NOMO-1 treated with DMSO at 0.1 percent for 48 hours (cell line): ENCODE measurements around the gene USH2A.

Experiments
- DNase-seq: peaks from one replicate; lab custom pipeline; 2025; ENCODE audit not compliant: unreplicated experiment; lab: John Stamatoyannopoulos, UW

Gene USH2A

DNA sequence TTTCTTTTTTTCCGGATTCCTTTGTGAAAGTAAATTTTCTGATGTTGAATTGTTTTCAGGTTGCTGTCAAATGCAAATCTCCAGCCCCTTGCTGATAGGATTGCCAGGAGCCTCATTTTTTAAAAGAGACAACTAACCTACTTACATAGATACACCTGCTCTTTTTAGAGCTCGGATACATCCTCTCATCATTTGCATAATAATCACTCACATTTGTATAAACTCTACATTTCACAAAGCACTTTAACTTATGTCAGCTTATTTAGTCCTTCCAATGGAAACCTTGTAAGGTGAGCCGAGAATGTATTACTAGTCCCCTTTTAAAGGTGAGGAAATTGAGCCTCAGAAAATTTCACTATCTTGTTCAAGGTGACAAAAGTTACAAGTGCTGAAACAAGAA is 771.4 kb downstream of the USH2A start:
- no peak for DNase-seq

DNA sequence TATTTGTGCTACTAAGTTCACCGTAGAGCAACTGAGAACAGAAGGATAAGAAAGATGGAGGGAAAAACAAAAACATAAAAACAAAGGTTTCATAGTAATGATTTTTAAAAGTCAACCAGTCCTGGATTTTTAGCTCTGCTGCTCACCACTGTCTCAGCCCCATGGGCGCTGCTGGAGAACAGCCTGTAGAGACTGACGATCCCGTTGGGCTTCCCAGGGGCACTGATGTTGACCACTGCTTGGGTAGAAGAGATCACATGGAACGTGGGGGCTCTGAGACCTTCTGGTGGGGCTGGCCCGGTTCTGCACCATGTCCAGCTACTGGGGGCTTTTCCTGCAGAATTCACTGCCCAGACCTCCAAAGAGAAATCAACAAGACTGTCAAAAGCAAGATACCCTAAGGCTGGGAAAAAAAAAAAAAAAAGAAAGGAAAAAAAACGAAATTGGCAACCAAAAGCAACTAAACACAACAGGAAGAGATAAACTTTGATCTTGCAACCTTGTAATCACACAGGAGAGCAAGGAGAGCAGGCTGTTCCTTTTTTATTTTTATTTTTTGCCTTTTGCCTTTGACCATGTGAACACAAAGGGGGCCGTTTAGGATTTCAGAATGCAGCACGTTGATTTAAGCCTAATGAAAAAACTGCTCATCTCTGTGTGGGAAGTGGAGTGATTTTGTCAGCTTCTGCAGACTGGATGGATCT is 772.6 kb downstream of the USH2A start:
- no peak for DNase-seq

DNA sequence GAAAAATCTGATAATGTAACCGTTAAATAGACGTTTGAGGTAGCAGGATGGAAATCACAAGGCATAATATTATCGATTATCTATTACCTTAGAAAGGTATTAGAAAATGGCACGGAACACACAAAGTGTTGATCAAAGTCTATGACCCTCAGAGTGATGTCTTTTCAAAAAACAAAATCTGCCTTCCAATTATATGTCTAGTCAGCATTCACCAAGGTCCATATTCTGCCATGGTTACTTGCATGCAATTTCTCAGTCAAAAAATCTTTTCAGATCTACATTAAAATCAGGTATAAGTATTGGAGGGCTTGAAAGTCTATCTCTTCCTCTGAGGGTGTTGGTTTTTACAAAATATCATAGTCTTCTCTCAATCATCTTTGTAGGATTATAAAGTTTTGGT is 774.3 kb downstream of the USH2A start:
- DNase-seq: no peak

DNA sequence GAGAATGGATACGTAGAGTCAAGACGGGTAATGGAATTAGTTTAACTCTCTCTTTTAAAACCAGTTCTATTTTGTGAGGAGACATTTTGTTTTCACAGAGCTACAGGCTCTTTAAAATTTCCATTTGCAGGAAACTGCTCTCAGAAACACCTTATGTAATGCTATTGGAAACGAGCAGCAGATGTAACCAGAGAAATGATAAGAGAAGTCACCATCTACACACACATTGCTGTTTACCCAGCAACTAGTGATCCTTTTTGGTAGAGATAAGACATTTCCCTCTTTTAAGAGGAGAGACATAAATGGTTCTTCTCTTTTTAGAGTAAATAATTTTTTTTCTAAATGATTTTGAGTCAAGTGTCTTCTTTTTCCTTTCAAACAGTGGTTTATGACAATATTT is 775.5 kb downstream of the USH2A start:
- no peak for DNase-seq

DNA sequence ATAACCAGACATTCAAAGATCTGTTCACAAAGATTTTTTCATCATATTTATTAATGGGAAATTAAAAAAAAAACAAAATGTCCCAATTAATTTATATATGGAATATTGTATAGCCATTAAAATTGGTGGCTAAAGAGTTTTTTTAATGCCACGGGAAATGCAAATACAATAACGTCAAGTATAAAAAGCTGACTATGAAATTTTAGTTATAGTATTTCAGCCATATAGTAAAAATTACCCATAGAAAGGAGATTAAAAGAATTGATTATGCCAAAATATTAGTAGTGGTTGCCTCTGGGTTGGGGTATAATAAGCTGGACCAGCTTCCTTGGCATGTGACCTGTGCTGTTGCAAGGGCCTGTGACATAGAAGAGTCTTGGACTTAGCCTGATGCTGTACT is 777.4 kb downstream of the USH2A start:
- no peak for DNase-seq

DNA sequence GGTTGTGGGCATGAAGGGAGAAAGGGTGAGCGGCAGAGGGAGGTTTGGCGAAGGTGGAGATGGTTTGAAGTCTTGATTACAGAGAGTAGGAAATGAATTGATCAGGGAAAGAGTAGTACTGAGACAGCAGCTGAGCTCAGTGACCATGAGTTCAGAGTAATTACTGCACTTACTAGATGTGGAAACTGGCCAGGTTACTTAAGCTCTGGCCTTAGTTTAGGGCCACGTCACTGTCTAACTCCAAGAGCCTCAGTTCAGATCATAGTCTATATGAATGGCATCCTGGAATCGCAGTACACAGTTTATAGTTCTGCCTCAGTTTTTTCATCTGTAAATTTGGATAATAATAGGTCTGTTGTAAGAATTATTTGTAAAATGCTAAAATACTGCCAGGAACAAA is 778.1 kb downstream of the USH2A start:
- DNase-seq: no peak

DNA sequence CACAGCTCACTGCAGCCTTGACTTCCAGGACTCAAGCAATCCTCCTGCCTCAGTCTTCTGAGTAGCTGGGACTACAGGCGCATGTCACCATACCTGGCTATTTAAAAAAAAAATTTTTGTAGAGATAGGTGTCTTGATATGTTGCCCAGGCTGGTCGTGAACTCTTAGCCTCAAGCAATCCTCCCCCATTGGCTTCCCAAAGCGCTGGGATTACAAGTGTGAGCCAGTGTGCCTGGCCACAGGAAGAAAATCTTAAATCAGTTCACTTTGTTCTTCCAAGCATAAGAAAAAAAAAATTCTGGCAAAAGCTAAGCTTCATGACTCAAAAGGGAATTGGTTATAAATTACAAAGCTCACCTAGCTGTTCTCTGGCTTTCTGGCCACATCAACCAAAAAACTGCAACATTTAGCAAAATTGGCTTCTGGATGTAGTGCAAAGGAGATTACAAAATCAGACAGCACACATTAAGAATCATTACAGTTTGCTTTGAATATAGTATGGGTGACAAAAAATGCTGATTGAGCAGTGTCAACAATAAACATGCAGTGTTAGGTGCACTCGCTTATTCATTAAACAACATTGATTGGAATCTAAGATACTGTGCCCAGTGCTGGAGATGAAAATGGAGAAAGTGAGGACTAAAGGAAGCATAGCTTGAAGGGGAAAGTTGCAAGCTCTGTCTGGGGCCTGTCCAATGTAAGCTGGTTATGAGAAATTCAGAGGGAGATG is 779.5 kb downstream of the USH2A start:
- DNase-seq: no peak

DNA sequence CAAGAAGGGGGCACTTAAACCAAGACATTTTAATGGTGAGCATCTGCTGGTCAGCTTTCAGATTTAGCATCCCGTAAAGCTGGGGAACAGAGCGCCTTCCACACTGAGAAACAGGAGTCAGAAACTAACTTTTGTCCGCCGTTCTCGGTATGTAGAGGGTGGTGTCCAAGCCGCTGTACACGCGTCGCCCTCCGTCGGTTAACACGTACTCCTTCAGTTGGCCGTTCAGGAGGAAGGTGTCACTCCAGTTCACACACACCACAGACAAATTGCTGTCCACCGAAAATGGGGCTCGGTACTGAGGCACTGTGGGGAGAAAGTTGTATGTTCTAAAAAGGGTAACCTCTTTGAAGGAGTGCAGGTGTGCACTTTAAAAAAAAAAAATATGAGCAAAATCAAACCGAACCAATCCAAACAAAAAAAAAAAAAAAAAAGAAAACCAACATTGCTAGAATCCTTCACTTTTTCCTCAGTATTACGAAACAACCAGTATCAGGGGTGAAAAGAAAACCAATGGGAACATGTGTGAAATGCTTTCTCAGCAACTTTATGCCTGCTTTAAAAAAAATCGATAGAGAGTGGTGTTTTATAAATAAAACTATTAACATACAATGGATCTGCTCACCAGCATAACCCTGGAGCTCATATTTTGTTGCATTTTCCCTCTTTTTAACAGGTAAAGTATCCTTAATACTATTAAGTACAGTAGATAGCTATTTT is 782.7 kb downstream of the USH2A start:
- DNase-seq: no peak

DNA sequence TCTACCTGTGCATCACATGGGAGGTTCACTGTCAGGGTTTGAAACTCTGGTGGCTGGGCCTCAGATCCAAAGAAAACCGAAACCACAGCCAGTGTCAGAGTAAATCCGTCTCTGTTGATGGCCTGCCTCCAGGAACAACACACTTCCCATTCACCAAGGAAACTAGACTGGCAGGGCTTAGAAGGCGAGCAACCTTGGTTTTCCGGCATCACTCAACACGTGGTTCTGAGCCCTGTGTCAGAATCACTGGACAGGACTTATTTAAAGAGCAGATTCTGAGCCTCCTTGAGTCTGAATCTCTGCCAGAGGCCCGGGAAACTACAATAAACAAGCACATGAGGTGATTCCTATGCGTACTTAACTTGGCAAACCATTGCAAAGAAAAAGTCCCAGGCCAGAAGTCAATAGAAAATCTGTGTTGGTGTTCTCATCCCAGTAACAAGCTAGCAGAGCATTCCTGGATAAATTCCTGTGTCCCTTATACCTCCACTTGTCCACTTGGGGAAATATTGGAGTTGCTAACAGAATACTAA is 786.1 kb downstream of the USH2A start:
- DNase-seq: no peak

DNA sequence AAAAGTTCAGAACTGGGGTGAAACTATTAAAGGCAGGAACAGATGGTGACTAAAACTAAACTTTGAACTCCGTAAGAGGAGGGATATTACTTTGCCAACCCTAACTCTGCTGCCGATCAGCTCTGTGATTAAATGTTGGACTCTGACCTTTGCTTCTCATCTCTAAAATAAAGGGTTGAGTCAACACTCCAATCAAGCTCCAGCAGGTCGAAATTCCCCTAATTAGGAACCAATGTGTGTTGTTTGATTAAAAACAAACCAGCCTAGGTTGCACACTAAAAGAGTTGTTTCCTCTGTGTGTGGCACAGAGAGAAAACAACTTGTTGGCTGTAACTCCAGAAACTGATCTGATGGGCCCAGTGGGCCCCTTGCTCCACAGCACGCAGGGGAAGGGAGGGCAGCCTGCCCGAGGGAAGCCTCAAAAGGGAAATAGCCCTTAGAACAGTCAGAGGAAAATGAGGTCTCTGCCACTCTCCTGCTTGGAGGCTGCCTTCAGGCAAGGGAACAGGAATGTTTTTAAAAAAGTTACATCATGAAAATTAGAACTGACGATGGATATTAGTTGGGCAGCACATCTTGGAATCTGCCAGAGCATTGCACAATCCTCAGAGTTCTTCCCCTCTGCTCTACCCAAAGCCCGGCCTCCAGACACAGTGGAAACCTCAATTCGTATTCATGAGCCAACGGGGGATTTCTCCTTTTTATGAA is 786.8 kb downstream of the USH2A start:
- DNase-seq: no peak

DNA sequence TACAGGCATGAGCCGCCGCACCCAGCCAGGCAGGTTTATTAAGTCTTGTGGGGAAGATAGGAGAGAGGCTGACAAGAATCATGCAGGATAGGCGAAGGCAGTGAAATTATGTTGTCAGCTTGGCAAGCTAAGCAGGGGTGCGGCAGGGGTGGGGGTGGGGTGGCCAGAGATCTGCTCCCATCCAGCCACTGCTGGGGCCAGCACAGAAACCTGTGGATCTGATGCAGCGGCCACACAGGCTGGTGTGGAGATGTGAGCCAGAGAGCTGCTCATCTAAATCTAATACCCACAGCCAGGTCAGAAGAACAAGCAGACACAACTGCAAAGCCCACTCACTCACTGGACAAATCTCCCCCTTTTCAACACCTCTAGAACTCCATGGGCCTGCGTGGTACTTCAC is 787.4 kb downstream of the USH2A start:
- DNase-seq: no peak

DNA sequence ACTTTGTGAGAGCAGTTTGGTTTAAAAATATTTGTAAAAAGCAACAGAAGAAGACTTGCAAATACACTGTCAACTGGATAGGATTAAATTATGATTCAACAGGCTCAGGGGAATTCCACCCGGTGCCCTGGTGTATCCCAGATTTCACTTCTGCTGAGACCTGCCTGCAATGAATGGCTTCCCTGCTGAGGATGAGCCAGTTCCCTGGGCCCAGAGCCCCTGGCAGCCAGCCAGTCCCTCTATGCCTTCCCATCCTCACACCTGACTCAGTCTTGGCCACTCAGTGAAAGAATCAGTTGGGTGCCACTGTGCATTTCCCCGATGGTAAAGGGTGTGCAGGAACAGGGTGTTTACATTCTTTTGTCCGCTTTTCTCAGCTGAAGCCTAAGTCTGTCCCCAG is 791.8 kb downstream of the USH2A start:
- no peak for DNase-seq

DNA sequence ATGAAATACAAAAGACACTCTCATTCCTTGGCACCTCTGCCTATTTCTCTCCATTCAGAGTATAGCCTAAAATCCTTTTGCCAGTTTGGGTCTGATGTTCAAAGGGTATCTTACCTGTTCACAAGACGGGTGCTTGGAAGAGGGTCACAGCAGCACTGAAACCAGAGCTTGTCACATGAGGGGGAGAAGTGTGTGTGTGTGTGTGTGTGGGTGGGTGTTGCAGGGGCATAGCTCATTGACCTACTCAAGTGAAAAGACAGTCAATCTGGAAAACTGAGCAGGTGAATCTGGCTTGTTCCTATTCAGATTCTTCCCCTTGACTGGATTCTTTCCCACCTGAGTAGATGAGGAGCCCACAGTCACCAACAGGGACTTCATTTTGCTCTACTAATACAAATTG is 792.2 kb downstream of the USH2A start:
- no peak for DNase-seq

DNA sequence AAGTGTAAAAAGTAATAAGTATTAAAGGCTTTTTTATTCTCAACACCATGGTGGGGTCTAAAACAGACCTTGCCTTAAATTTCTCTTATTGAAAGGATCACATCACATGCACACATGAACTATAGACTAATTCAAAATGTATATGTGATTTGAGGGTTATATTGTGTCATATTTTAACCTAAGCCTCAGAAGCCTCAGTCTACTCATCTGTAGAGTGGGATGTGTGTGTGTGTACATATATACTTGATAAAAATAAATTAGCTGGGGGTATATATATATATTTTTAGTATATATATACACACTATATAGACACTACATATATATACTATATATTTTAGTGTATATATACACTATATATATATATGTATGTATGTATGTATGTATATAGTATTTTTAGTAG is 797.3 kb downstream of the USH2A start:
- DNase-seq: no peak

DNA sequence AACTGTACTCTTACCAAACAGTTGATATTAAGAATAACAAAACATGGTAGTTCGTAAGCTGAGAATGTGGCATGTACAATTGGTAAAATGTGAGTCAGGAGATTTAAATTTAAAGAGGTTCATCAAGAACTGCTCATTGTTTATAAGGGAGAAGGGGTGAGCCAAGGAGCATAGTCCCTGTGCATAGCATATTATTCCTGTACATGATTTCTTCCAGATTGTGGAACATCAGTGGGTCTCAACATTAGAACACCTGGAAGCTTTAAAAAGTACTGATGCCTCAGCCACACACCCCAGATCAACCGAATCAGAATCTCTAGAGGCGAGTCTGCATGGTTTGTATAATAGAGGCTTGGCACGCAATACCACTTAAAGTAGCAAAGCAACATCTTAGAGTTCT is 800.1 kb downstream of the USH2A start:
- DNase-seq: no peak

DNA sequence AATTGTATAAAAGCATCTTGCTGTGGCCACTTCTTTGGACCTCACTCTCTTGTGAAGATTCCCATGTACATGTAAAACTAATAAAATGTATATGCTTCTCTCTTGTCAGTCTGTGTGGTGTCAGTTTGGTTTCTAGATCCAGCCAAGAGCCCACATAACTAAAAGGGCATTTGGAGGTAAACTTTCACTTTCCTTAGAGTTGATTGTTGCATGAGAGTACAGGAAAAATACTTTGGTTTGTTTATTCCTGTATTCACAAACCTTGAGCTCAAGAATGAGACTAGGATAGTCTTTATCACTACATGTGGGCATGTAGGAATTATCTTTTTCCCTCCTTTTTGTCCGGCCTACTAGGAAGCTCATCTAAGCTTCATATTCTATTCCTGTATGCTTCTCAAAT is 805.3 kb downstream of the USH2A start:
- DNase-seq: no peak

DNA sequence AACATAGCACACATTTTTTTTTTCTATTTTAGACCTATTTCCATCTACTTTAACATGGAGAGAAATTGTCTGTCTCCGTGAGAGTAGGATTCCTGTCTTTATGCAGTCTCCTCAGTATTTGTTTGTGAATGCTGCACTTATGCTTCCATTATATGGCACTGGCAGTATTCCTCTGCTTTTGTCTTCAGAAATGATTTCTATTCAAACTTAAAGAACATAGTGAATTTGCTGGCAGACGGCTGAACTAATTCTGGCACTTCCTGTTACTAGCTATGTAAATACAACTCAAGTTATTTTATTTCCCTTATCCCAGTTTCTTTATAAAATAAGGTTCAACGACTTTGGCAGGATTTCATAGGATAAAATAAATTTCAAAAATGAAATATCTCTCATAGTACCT is 810.9 kb downstream of the USH2A start:
- no peak for DNase-seq

DNA sequence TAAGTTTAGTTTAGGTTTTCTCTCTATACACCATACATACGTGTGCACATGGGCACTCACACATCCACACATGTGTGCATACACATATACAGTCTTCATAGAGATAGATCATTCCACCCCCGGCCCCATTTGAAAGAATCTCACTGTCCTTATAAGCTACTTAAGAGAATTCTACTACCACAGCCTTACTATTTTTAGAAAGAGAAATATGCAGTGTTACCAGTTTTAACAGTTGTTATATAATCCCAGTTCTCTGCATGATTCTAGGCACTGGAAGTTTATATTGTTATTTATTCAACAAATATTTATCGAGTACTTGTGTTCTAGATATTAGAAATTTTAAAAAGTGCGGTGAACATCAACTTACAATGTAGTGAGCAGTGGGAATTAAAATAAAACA is 814.6 kb downstream of the USH2A start:
- no peak for DNase-seq

DNA sequence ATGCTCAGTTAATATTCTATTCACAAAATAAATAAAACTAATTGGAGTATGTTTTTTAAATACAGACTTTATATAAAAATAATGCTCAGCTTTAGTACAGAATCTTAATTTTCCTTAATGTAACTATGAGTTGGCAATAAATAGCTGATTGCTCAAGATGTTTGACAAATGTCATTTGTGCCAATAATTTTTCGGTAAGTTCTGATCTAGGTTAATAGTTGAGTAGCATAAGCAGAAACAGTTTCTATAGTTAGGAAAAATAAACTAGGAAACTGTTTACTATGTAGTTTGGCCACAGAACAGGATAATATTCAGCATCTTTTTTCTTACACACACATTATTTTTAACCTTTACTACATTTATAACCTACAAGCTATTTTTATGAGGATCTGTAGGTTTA is 815.8 kb downstream of the USH2A start:
- DNase-seq: no peak

DNA sequence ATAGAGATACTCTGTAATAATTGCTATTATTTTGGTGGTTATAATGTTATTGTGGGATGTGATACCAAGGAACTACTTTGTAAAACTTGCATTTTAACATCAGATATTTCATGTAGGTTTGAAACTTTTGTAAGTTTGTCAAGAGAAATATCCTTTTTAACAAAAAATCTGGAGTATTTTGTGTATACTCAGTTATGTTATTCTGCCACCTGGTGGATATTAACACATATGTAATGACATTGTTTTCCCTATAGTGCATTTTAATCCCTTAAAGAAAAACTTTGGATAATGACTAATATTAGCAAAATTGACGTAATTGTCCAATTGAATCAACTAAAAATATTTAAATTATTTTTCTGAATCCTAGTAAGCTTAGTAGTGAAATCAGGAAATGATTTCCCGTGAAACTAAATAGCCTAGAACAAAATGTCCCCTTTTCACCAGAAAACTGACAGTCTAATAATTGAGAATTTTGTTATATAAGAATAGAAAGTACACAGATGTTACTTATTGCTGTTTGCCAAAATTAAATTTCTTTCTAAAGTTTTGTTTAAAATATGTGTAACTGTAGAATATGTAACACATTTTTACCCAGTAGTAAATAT is 816.6 kb downstream of the USH2A start:
- no peak for DNase-seq

DNA sequence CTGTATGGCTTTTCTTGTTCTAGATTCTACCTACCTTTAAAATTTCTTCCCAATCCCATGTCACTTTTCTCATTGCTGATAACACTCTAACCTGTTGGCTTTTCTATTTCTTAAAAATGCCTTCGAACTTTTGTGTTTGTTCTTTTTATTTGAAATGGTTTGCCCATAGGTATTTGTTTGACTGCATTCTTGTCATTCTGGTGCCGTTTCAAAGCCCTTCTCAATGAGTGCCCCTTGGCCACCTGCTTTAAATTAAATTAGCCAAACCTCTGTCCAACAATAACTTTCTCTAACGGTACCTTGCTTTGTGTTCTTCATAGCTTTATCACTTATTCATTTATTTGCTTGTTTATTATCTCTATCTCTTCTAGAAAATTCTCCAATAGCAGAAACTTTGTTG is 817.2 kb downstream of the USH2A start:
- no peak for DNase-seq
